Hematopoietic multipotent progenitor cell treated with erythropoietin and hydrocortisone succinate and interleukin-3 and kit ligand, for 4 days (in vitro differentiated cells): Measurements from ENCODE around the gene KLF7.
"Not testable (repeated sequence)": the region's sequence is repeated elsewhere in the genome, so short reads cannot be mapped to it uniquely, and the experiment has no call there.

Experiments used
- DNase-seq: peaks from one replicate; pipeline ENCODE4 v3.0.0-alpha.2; 2015

Gene KLF7

DNA sequence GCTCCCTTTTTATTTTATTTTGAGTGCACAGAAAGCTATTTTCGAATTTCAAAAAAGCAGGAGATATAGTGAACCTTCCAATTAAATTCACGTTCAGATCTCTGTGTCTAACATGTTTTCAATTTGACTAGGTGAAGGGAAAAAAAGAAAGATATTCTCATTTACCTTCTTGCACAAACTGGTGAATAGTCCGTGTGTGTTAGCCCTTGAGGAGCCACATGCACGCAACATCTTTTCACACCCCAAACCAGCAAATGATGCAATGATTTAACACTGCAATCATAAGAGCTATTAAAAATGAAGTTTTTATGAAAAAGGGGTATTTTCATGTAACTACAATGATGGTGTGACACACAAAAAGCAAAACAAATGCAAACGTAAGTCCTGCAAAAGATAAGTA is 116.6 kb downstream of the KLF7 start:
- DNase-seq: no peak

DNA sequence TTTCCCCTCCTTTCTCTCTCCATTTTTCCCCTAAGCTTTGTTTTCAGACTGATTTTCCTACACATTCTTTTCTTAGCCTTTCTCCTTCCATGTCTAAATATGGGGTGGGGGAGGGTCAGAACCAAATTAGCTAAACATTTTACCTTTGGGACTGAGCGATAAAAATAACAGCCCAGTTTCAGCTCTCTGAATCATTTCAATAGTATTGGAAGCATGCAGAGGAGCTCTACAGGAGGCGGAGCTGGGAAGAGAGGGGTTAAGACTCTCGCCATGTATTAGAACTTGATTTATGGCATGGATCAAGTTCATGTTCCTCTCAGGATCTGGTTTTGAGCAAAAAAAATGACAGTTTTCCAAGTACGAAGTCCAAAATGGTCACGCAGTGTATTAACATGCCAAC is 117.3 kb downstream of the KLF7 start:
- no peak for DNase-seq

DNA sequence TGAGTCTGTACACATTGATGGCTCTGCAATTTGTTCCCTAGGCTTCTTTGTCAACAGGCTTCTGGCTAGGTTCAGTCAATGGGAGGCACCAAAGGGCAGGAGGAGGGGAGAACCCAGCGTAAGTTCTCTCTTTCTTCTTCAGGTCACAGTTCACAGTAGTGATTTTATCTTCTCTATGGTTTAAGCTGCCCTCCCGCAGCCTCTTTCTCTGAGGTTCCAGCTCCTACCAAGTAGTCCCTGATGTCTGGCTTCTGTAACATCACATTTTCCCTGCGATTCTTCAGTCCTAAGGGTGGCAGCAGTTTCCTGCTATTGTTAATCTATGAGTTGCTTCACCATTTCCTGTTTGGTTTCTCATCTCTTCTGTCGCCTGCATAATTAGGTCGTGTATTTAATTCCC is 119.0 kb downstream of the KLF7 start:
- DNase-seq: peak; percentile 83

DNA sequence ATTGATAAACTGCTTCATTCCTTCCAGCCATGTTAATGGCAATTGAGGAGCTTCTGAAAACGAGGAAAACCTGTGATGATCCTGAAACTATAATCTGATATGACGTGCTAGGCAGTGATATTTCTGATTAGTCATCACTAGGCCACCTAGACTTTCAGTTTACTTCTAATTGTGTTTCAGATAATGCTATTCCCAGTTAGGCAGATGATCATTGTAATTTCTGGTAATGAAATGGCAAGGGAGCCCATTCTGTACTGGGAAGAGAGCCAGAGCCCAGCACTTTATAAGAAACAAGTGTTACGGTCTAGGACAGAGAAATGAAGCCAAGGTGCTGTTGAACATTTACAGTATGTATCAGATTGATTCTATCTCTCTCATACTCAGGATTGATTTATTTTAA is 120.2 kb downstream of the KLF7 start:
- no peak for DNase-seq

DNA sequence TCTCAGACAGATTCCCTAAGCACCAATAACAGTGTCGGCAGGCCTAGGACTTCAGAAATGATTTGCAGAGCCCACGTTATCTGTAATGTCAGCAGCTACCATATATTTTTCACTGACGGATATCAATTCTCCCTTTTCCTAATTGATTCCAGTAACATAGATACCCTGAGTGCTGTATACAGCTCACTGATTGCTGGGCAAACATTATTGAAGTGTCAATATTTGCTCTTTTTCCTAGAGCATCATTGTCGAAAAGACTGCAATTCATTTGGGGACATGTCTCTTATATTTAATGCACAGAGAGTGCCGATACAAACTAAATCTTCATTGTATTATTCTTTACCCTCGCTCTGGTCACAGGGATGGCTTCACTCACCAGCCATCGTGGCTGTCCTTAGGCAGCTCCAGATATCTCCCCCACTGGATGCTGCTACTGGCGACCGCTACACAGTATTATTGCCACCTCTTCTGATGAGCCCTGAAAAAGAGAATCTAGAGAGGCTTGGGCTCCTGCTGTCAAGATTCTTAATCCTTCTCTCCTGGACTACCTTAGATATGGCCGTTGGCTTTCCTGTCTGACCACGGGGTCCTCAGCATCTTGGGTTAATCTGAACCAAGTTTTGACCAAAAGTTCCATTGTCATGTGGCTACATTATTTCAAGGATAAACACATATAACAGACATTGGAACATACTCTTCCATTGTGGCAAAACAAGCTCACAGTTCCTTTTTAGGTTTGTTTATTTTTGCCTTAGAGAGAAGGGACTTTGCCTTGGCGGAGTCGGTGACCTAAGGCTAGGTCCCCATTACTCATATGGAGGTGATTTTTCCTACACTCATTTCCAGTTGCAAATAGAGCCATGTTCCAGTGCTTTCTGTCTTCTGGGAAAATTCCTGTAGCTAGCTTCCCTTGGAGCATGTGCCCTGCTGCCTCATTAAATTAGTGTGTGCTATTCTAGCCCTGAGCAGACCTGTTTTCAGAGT is 121.1 kb downstream of the KLF7 start:
- no peak for DNase-seq

DNA sequence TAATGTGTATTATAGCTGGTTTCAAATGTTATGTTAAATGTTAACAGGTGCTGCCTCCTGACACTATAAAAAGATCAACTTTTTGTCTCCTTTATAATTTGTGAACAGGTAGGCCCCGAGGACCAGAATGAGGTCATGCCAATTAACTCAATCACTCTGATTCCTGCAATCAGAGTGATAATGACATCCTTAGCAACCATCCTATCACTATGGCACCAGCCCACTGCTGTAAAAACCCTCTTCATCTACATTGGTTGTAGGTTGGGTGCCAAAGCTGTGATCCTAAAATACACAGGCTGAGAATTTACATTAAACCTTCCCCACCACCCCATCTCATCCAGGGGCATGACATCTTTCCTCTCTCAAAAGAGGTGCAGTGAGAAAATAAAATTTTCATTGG is 122.9 kb downstream of the KLF7 start:
- DNase-seq: no peak

DNA sequence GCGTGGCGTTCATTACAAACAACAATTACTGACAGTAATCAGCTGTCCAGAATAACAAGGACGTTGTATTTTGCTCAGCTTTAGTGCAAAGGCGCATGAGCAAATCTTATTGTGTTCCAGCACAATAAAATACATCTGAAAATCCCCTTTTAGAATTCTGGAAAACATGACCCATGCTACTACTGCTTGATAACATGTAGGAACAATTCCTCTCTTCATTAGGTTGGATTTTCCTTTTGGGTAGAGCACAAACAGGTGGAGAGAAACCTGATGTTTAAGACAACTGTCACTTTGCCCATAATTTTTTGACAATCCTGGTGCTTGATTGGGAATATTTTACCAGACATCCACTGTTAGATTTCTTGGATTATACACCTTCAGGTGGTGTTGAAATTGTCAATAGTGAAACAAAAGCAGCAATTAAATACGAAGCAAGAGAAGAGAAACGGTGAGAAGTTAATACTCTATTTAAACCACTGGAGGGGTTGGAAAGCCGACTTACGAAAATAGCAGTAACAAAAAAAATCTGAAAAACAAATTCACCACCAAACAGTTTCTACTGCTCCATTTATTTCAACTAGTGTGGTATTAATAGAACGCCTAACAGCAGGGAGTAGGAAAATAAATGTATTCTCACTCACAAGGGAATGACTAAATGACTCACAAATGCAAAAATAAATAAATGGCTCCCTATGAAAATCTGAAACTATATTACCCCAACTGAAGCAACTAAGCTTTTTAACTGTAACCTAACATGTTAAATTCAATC is 123.8 kb downstream of the KLF7 start:
- DNase-seq: no peak

DNA sequence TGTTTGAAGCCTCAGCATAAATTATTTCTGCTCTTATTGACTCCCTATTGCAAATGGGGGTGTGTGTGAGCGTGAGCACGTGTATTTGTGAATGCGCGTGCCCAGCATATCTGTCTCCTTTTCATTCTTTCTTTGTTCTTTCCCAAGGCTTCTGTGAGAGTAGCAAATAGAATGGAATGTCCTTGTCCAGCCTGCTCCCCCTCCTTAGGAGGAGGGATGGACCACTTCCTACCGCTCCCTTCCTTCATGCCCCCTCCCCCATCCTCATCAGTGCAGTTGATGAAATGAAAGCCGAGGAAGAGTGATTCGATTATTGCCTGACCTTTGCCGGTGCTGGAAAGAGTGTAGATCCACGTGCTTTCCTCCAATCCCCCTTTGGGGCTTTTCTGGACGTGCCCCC is 124.5 kb downstream of the KLF7 start:
- no peak for DNase-seq

DNA sequence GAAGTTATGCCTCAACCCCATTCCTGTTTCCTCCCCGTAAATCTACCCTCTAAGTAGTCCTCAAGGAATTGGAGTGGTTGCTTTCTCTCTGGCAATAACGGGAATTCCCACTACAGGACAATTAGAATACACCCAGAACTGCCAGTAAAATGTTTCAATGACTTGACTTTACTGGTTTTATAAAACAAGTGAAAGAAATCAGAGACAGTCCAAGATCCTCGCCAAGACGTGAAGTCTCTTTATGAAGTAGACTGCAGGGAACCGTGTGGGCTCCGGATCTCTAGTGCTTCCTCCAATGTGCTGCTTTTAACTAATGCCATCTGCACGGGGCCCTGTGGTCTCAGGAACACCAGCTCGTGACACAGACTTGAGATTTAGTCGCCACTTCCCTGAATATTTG is 125.1 kb downstream of the KLF7 start:
- peak; percentile 51 for DNase-seq

DNA sequence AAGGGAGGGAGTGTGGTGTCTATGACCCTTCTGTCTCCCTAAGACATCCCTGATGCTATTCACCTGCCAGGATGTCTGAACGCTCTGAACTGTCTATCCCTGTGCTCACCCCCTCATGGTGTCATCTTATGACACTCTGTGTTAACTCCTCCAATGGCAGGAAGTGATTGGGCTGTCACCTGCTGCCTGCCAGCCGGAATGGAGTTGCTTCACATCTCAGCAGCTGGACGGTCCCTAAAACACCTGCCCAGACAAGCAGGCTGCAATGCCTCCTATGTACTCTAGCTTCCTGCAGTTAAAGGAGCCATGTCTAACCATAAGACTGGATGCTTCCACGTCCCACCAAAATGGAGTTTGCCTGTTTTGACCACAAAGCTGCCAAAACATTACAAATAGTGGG is 126.5 kb downstream of the KLF7 start:
- no peak for DNase-seq

DNA sequence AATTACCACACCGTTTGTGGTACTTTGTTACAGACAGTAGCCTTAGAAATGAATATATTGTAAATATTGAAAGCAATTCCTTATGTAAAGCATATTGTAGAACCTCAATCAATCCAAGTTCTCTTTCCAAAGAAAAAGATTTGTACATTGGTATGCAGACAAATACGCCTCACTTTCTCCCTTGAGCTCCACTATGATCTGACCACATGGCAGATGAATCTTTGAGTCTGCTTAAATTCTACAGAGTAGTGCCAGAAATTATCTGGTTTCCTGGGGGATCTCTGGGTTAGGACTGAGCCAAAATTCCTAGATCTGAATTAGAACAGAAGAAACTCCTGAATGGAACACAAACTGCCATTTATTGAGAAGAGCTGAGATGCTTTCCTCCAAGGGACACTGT is 127.4 kb downstream of the KLF7 start:
- no peak for DNase-seq

DNA sequence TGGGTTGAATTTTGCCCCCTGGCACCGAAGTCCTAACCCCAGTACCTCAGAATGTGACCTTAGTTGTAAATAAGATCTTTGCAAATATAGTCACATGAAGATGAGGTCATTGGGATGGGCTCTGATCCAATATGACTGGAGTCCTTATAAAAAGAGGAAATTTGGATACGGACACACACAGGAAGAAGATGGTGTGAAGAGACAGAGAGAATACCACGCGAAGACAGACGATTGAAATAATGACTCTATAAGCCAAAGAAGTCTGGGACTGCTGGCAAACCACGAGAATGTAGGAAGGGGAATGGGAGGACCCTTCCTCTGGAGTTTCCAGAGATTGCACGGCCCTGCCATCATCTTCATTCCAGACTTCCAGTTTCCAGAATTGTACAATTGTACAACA is 127.9 kb downstream of the KLF7 start:
- no peak for DNase-seq

DNA sequence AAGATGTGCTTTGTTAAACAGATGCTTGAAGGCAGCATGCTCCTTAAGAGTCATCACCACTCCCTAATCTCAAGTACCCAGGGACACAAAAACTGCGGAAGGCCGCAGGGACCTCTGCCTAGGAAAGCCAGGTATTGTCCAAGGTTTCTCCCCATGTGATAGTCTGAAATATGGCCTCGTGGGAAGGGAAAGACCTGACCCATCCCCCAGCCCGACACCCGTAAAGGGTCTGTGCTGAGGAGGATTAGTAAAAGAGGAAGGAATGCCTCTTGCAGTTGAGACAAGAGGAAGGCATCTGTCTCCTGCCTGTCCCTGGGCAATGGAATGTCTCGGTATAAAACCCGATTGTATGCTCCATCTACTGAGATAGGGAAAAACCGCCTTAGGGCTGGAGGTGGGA is 128.7 kb downstream of the KLF7 start:
- DNase-seq: not testable (repeated sequence)

DNA sequence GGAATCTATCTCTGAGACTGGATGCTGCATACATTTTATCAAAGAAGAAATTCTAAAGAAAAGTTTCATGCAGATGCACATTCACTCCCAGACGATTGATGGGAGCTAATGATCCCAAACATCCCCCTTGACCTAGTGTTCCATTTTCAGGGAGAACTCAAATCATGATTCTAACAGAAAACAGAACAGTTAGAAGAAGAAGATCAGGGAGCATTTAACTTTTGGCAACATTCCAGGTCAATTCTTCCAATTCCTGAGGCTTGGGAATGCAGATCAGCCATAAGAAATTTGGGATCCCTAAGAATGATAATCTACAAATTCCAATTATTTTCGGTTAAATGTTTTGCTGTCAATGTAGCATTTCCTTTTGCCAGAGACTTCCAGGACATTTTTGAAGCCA is 129.9 kb downstream of the KLF7 start:
- DNase-seq: no peak

DNA sequence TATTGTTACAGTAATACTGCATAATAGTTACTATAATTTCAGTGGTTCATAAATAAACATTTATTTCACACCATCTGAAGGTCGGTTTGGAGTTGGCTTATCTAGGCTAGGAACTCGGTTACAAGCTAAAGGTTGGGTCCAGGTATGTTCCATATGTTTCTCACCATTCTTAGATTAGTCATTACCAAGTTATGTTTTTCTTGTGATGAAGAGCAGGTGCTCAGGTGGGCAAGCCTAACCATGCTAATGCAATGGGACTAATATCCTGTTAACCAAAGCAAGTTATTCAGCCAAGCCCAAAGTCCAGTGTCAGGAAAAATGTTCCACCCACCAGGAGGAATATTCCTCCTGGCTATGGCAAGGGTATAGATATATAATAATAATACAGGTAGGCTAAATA is 133.3 kb downstream of the KLF7 start:
- no peak for DNase-seq
